ENCODE measurements around the gene MAD1L1. TPM values are rescaled to one million over a fixed set of nuclear protein-coding genes. Genes with fewer than 3 reads are reported as not detected.

MAD1L1 gene
- total RNA-seq, 1 donor from 2014 or later, result 32.3 TPM

DNA sequence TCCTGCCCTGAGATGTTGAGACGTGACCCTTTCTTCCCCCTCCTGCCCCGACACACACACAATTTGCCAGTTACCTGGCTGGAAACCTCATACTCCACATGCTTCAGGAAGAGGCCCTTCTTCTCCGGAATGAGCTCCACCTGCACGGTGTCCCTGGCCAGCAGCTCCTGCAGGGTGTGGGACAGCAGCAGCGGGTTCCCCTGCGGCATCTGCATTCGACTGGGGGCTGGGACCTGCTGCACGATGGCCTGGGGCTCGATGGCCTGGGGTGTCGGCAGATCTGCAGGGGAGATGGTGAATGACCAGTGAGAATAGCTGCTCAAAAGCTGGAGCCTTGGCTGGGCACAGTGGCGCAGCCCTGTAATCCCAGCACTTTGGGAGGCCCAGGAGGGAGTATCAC lies 45.3 kb upstream of the MAD1L1 start:
- Histone ChIP-seq H3K4me3 (ENCODE audit: insufficient read depth, low read depth, low read length) (no peak overlapping the region), H3K4me2 (ENCODE audit: low read length) (no peak overlapping the region), H3K9ac (ENCODE audit: low read length) (no peak overlapping the region), H3K27ac (ENCODE audit: low read depth, low read length) (no peak overlapping the region), H3K4me1 (ENCODE audit: insufficient read depth, low read length) (peaks cover 7% of the 10 kb centered on the region), H3K9me3 (ENCODE audit: insufficient read depth, low read depth, low read length) (no peaks in the 10 kb centered on the region), H4K20me1 (ENCODE audit: insufficient read depth, low read length) (peaks cover 44% of the 10 kb centered on the region), H3K79me2 (ENCODE audit: insufficient read depth, low read length) (peaks cover 21% of the 10 kb centered on the region), H2AFZ (ENCODE audit: low read depth, low read length) (no peak overlapping the region), H3K36me3 (ENCODE audit: insufficient read depth, low read length) (no peaks in the 10 kb centered on the region), H3K27me3 (ENCODE audit: insufficient read depth, low read length) (no peaks in the 10 kb centered on the region)
- FAIRE-seq (no peak), DNase-seq (ENCODE audit: low read depth) (no peak)
- Mint-ChIP-seq H3K36me3 (ENCODE audit: low read depth, unreplicated experiment) (peaks cover 6% of the 10 kb centered on the region), H3K27ac (ENCODE audit: unreplicated experiment) (no peak overlapping the region), H3K9me3 (ENCODE audit: unreplicated experiment) (no peaks in the 10 kb centered on the region), H3K4me1 (ENCODE audit: low read depth, unreplicated experiment) (peaks cover 10% of the 10 kb centered on the region), H3K27me3 (ENCODE audit: low read depth, unreplicated experiment) (no peaks in the 10 kb centered on the region), H3K4me3 (ENCODE audit: unreplicated experiment) (no peak overlapping the region)
- no peak for TF ChIP-seq CTCF (IDR thresholded peaks at IDR 0.05; ENCODE audit: insufficient read depth, low read depth, low read length)
- TF ChIP-seq EZH2 (IDR thresholded peaks at IDR 0.05; ENCODE audit: insufficient read depth, low read length), result no peak

- no peak for DNase-seq (ENCODE audit: low read depth)
- Mint-ChIP-seq H3K4me3 (ENCODE audit: unreplicated experiment) (no peak overlapping the region), H3K27me3 (ENCODE audit: low read depth, unreplicated experiment) (no peaks in the 10 kb centered on the region), H3K36me3 (ENCODE audit: low read depth, unreplicated experiment) (peaks cover 6% of the 10 kb centered on the region), H3K27ac (ENCODE audit: unreplicated experiment) (no peak overlapping the region), H3K4me1 (ENCODE audit: low read depth, unreplicated experiment) (no peaks in the 10 kb centered on the region), H3K9me3 (ENCODE audit: unreplicated experiment) (no peaks in the 10 kb centered on the region)
- H3K4me2 ChIP-seq (ENCODE audit: low read length), result no peak overlapping the region
- H3K27ac ChIP-seq (ENCODE audit: low read depth, low read length), result no peak overlapping the region
- no peak overlapping the region for H3K4me3 ChIP-seq (ENCODE audit: insufficient read depth, low read depth, low read length)
- no peak overlapping the region for H3K9ac ChIP-seq (ENCODE audit: low read length)
- no peaks in the 10 kb centered on the region for H3K36me3 ChIP-seq (ENCODE audit: insufficient read depth, low read length)
- H3K27me3 ChIP-seq (ENCODE audit: insufficient read depth, low read length), result no peaks in the 10 kb centered on the region
- H3K79me2 ChIP-seq (ENCODE audit: insufficient read depth, low read length), result peaks cover 6% of the 10 kb centered on the region
- peaks cover 31% of the 10 kb centered on the region for H4K20me1 ChIP-seq (ENCODE audit: insufficient read depth, low read length)
- H2AFZ ChIP-seq (ENCODE audit: low read depth, low read length), result no peak overlapping the region
- no peak for FAIRE-seq
- no peak for TF ChIP-seq CTCF (IDR thresholded peaks at IDR 0.05; ENCODE audit: insufficient read depth, low read depth, low read length)
- H3K4me1 ChIP-seq (ENCODE audit: insufficient read depth, low read length), result no peaks in the 10 kb centered on the region
- no peaks in the 10 kb centered on the region for H3K9me3 ChIP-seq (ENCODE audit: insufficient read depth, low read depth, low read length)
Observed at GRCh38 chr7:2276107-2276506, 43.4 kb upstream of the MAD1L1 start.

- H3K9me3 ChIP-seq (ENCODE audit: insufficient read depth, low read depth, low read length), result no peaks in the 10 kb centered on the region
- no peak overlapping the region for H3K4me2 ChIP-seq (ENCODE audit: low read length)
- H4K20me1 ChIP-seq (ENCODE audit: insufficient read depth, low read length), result peaks cover 21% of the 10 kb centered on the region
- peaks cover 4% of the 10 kb centered on the region for H3K79me2 ChIP-seq (ENCODE audit: insufficient read depth, low read length)
- H2AFZ ChIP-seq (ENCODE audit: low read depth, low read length), result no peak overlapping the region
- no peaks in the 10 kb centered on the region for H3K9me3 Mint-ChIP-seq (ENCODE audit: unreplicated experiment)
- H3K9ac ChIP-seq (ENCODE audit: low read length), result no peak overlapping the region
- H3K36me3 Mint-ChIP-seq (ENCODE audit: low read depth, unreplicated experiment), result peaks cover 6% of the 10 kb centered on the region
- no peak overlapping the region for H3K27ac Mint-ChIP-seq (ENCODE audit: unreplicated experiment)
- H3K36me3 ChIP-seq (ENCODE audit: insufficient read depth, low read length), result no peaks in the 10 kb centered on the region
- H3K27me3 ChIP-seq (ENCODE audit: insufficient read depth, low read length), result no peaks in the 10 kb centered on the region
- FAIRE-seq (no peak), DNase-seq (ENCODE audit: low read depth) (no peak)
- no peaks in the 10 kb centered on the region for H3K27me3 Mint-ChIP-seq (ENCODE audit: low read depth, unreplicated experiment)
- no peaks in the 10 kb centered on the region for H3K4me1 Mint-ChIP-seq (ENCODE audit: low read depth, unreplicated experiment)
- peaks cover under 1% of the 10 kb centered on the region for H3K4me1 ChIP-seq (ENCODE audit: insufficient read depth, low read length)
- H3K27ac ChIP-seq (ENCODE audit: low read depth, low read length), result no peak overlapping the region
- no peak overlapping the region for H3K4me3 Mint-ChIP-seq (ENCODE audit: unreplicated experiment)
- H3K4me3 ChIP-seq (ENCODE audit: insufficient read depth, low read depth, low read length), result no peak overlapping the region
- TF ChIP-seq EZH2 (IDR thresholded peaks at IDR 0.05; ENCODE audit: insufficient read depth, low read length) (no peak), CTCF (IDR thresholded peaks at IDR 0.05; ENCODE audit: insufficient read depth, low read depth, low read length) (no peak)
Observed at GRCh38 chr7:2275101-2275500, 42.4 kb upstream of the MAD1L1 start.
